T-cell (primary cell): ENCODE measurements around the gene SCARF1. TPM values are rescaled to one million over a fixed set of nuclear protein-coding genes. Genes with fewer than 3 reads are reported as not detected.

Experiments used
- ATAC-seq, 4 experiments: fragments of 200-7000 bp in 3 of 4; fragments of 150-1000 bp in 1 of 4; cut with Tn5 transposase; replicated peaks in 1 of 4; 1 replicate in 3 of 4; 2 replicates in 1 of 4; pipeline ENCODE4 v1.10.0; 2021; ENCODE audit warnings: moderate library complexity in 3 of 4, mild to moderate bottlenecking in 2 of 4, moderate number of reproducible peaks in 1 of 4
- CTCF ChIA-PET, 2 donors: fragments of 300-600 bp; sonication (Branson Sonifier 250); formaldehyde crosslinking; loops; one replicate each; lab custom pipeline; 2022; ENCODE audit warnings: antibody characterized with exemption in 2 of 2; lab: Charles Lee
- POLR2A ChIA-PET, 2 donors: fragments of 300-600 bp; sonication (Branson Sonifier 250); formaldehyde crosslinking; loops; one replicate each; lab custom pipeline; 2022; ENCODE audit warnings: antibody characterized with exemption in 2 of 2; lab: Charles Lee
- DNase-seq, 35 experiments: peaks; one replicate each; pipeline versions ENCODE4 v3.0.0 to v3.0.0-alpha.2; 2013 to 2023
- H3K27ac ChIP-seq: one replicate; pipeline ENCODE4 v1.5.1; 2013; ENCODE audit warnings: low read length
- H3K27me3 ChIP-seq, 2 experiments: replicated peaks in 1 of 2; 1 replicate in 1 of 2; 2 replicates in 1 of 2; pipeline versions ENCODE4 v1.6.1 to v1.7.0; 2013; ENCODE audit warnings: low read length in 1 of 2, mixed read lengths in 1 of 2; ENCODE audit not compliant: control insufficient read depth in 2 of 2, insufficient read depth in 2 of 2; ENCODE audit errors: extremely low read depth in 1 of 2
- H3K36me3 ChIP-seq, 2 donors: 1 replicate in 1 of 2; 2 replicates in 1 of 2; pipeline versions ENCODE4 v1.6.1 to v1.7.0; 2013; ENCODE audit warnings: low read length in 1 of 2; ENCODE audit not compliant: control insufficient read depth in 2 of 2, insufficient read depth in 1 of 2; ENCODE audit errors: extremely low read depth in 1 of 2
- H3K4me1 ChIP-seq, 2 experiments: 1 replicate in 1 of 2; 2 replicates in 1 of 2; pipeline versions ENCODE4 v1.6.1 to v1.7.0; 2013; ENCODE audit warnings: low read length in 2 of 2, mixed read lengths in 1 of 2; ENCODE audit not compliant: insufficient read depth in 2 of 2, control insufficient read depth in 1 of 2; ENCODE audit errors: extremely low read depth in 1 of 2
- H3K4me3 ChIP-seq, 2 donors: 1 replicate in 1 of 2; 2 replicates in 1 of 2; pipeline versions ENCODE4 v1.5.1 to v1.7.0; 2013; ENCODE audit warnings: mild to moderate bottlenecking in 2 of 2, low read length in 1 of 2, moderate library complexity in 1 of 2; ENCODE audit not compliant: control insufficient read depth in 1 of 2; ENCODE audit errors: extremely low read depth in 1 of 2
- H3K9me3 ChIP-seq: 2 replicates; pipeline ENCODE4 v1.7.0; 2013
- H3K27ac Mint-ChIP-seq, 2 donors: one replicate each; pipeline ENCODE4 v1.8.0; 2020 to 2021; ENCODE audit warnings: mild to moderate bottlenecking in 2 of 2, mixed read lengths in 2 of 2
- H3K27me3 Mint-ChIP-seq, 2 donors: one replicate each; pipeline ENCODE4 v1.8.0; 2021 to 2022; ENCODE audit warnings: mixed read lengths in 2 of 2
- H3K36me3 Mint-ChIP-seq: one replicate; pipeline ENCODE4 v1.8.0; 2021; ENCODE audit warnings: mixed read lengths
- H3K4me1 Mint-ChIP-seq, 3 donors: one replicate each; pipeline ENCODE4 v1.8.0; 2020 to 2022; ENCODE audit warnings: mixed read lengths in 3 of 3, mild to moderate bottlenecking in 1 of 3
- H3K4me3 Mint-ChIP-seq, 3 donors: one replicate each; pipeline ENCODE4 v1.8.0; 2020 to 2022; ENCODE audit warnings: mild to moderate bottlenecking in 3 of 3, mixed read lengths in 3 of 3, moderate library complexity in 3 of 3
- H3K9me3 Mint-ChIP-seq, 3 donors: one replicate each; pipeline ENCODE4 v1.8.0; 2020 to 2022; ENCODE audit warnings: mixed read lengths in 3 of 3
- WGBS: methylation state at CpG from one replicate; pipeline ENCODE4 v1.1.5; 2013; ENCODE audit warnings: missing lambda C conversion rate; ENCODE audit not compliant: insufficient coverage; 5-methylcytosine and 5-hydroxymethylcytosine counted together
- total RNA-seq, 35 experiments: library from RNA in 6 of 35; stranded (reverse) in 6 of 35; fragments of 120-200 nt in 1 of 35; gene quantifications; one replicate each; pipeline versions ENCODE4 v1.2.1 to v1.2.4 and lab custom pipeline; 2013 to 2026

Gene SCARF1
- total RNA-seq, 5 donors from 2014 or later (not counting 1 experiment from before 2014, with no cell fraction given) = 0.83 to 2.0 (median 1.5) TPM

DNA sequence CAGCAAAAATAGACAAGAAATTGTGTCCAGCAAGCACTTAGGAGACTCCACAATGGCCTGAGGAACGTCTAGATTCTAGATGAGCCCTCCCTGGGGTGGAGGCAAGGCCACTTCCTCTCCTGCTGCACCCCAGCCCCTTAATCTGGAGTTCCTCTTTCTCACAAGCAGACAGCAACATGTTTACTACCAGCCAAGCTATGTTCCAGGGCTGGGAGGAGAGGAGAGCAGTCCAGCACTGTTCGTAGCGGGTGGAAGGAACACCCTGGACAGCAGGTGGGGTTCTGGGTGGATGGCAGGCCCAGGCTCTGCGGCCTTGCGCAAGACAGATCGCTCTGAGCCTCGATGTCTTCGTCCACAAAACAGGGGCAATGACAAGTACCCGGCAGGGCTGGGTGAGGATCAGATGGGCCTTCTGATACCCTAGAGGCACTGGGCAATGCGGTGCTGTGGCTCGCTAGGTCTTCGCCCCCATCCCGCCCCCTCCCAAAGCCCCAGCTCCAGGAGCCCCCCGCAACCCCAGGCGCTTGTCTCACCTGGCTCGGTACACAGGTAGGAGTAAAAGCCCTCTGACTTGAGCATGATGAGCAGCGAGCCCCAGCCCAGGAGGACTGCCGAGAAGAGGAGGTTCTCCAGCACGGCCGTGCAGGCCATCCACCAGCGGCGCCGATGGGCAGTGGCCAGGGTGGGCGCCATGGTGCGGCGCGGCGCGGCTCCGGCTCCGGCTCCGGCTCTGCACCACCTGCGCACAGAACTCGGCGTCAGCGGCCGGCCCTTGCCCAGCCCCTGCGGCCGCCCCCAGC, 18.1 kb downstream of the SCARF1 start:
- Histone ChIP-seq H3K27ac (no peak overlapping the region), H3K4me1 (peaks cover 9 to 28% of the 10 kb centered on the region in 2 experiments), H3K27me3 (peaks cover 0 to 25% of the 10 kb centered on the region in 2 experiments), H3K4me3 (peak overlapping the region; percentile 75 to 80), H3K36me3 (no peaks in the 10 kb centered on the region), H3K9me3 (no peaks in the 10 kb centered on the region)
- 13% methylated on average over 34 of the region's 39 CpGs for WGBS
- Mint-ChIP-seq H3K4me1 (peaks cover 16 to 27% (median 24%) of the 10 kb centered on the region in 3 donors), H3K27ac (peak overlapping the region; percentile 28 to 79), H3K9me3 (no peaks in the 10 kb centered on the region), H3K36me3 (no peaks in the 10 kb centered on the region), H3K27me3 (peaks cover 0 to 7% of the 10 kb centered on the region in 2 donors), H3K4me3 (peak overlapping the region; percentile 76 to 92 (median 83))
- POLR2A ChIA-PET = interaction anchor here in 1 of 2 donors (0.6 kb wide), 1 partner anchor 81 kb away, joined by 6 read pairs; no protein-coding TSS in a partner anchor
- CTCF ChIA-PET = interaction anchor here in 1 of 2 donors (0.6 kb wide), 1 partner anchor 111 kb away, joined by 5 read pairs; the partner anchor contains the start of gene INPP5K
- ATAC-seq (no peak), DNase-seq (peak in 3 of 35 experiments; percentile 16 to 42 (median 23))

- ChIA-PET CTCF (interaction anchor here in 1 of 2 donors (0.7 kb wide), 1 partner anchor 244 kb away, joined by 4 read pairs; no protein-coding TSS in a partner anchor), POLR2A (no interaction called here)
- DNase-seq (no peak), ATAC-seq (no peak)
- 80% methylated on average over 1 of the region's 3 CpGs for WGBS
- no peaks in the 10 kb centered on the region for H3K9me3 Mint-ChIP-seq
- peaks cover 0 to 7% of the 10 kb centered on the region in 2 donors for H3K27me3 Mint-ChIP-seq
- H3K4me3 ChIP-seq = no peak overlapping the region
- H3K36me3 Mint-ChIP-seq = no peaks in the 10 kb centered on the region
- peaks cover 0 to 25% of the 10 kb centered on the region in 2 experiments for H3K27me3 ChIP-seq
- peak overlapping the region in 1 of 2 donors; percentile 8 for H3K27ac Mint-ChIP-seq
- peak overlapping the region in 2 of 3 donors; percentile 83 to 92 for H3K4me3 Mint-ChIP-seq
- peaks cover 9 to 28% of the 10 kb centered on the region in 2 experiments for H3K4me1 ChIP-seq
- peaks cover 16 to 24% (median 24%) of the 10 kb centered on the region in 3 donors for H3K4me1 Mint-ChIP-seq
- H3K9me3 ChIP-seq = no peaks in the 10 kb centered on the region
- no peaks in the 10 kb centered on the region for H3K36me3 ChIP-seq
- no peak overlapping the region for H3K27ac ChIP-seq
Measured at GRCh38 chr17:1626333-1626732, 19.2 kb downstream of the SCARF1 start.

DNA sequence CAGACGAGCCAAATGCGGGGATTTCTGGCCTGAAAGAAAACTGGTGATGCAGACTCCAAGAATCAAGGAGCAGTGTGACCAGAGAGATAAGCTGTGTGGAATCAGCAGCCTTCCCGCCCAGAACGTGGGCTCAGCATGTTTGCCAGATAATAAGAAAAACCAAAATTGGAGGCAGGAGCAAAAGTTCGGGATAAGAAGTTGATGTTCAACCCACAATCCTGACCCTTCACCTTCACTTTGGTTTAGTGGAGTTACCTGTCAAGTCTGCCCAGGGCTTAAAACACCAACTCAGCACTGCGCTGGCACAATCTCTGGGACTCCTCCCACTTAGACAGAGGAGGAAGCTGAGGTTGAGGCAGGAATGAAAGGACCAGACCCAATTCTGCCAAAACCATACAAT, 20.0 kb downstream of the SCARF1 start:
- Histone ChIP-seq H3K4me3 (no peak overlapping the region), H3K4me1 (peaks cover 9 to 28% of the 10 kb centered on the region in 2 experiments), H3K36me3 (no peaks in the 10 kb centered on the region), H3K27me3 (peaks cover 0 to 25% of the 10 kb centered on the region in 2 experiments), H3K27ac (no peak overlapping the region), H3K9me3 (no peaks in the 10 kb centered on the region)
- H3K4me3 Mint-ChIP-seq = no peak overlapping the region
- H3K36me3 Mint-ChIP-seq = no peaks in the 10 kb centered on the region
- ATAC-seq (no peak), DNase-seq (no peak)
- H3K27me3 Mint-ChIP-seq = peaks cover 0 to 7% of the 10 kb centered on the region in 2 donors
- POLR2A ChIA-PET = no interaction called here
- H3K4me1 Mint-ChIP-seq = peaks cover 16 to 24% (median 21%) of the 10 kb centered on the region in 3 donors
- CTCF ChIA-PET = interaction anchor here (0.6 to 0.7 kb wide), 2 partner anchors 245 to 389 kb away, joined by 4 to 5 read pairs; no protein-coding TSS in a partner anchor
- H3K27ac Mint-ChIP-seq = no peak overlapping the region
- H3K9me3 Mint-ChIP-seq = no peaks in the 10 kb centered on the region
- 89% methylated on average over 3 of the region's 6 CpGs for WGBS

GRCh38 chr17:1625053-1625452, 20.5 kb downstream of the SCARF1 start:
- no peak overlapping the region for H3K27ac Mint-ChIP-seq
- ChIA-PET POLR2A (no interaction called here), CTCF (interaction anchor here in 1 of 2 donors (0.6 kb wide), 1 partner anchor 265 kb away, joined by 3 read pairs; no protein-coding TSS in a partner anchor)
- peaks cover 13 to 20% (median 17%) of the 10 kb centered on the region in 3 donors for H3K4me1 Mint-ChIP-seq
- peaks cover 9 to 26% of the 10 kb centered on the region in 2 experiments for H3K4me1 ChIP-seq
- no peak overlapping the region for H3K4me3 Mint-ChIP-seq
- H3K27me3 Mint-ChIP-seq = peaks cover 0 to 7% of the 10 kb centered on the region in 2 donors
- WGBS = 77% methylated on average over 13 of the region's 14 CpGs
- no peak for ATAC-seq
- DNase-seq = no peak
- no peak overlapping the region for H3K4me3 ChIP-seq
- H3K36me3 ChIP-seq = no peaks in the 10 kb centered on the region
- no peaks in the 10 kb centered on the region for H3K9me3 ChIP-seq
- no peak overlapping the region for H3K27ac ChIP-seq
- peaks cover 0 to 24% of the 10 kb centered on the region in 2 experiments for H3K27me3 ChIP-seq
- no peaks in the 10 kb centered on the region for H3K36me3 Mint-ChIP-seq
- H3K9me3 Mint-ChIP-seq = no peaks in the 10 kb centered on the region

- H3K36me3 ChIP-seq = no peaks in the 10 kb centered on the region
- POLR2A ChIA-PET = no interaction called here
- Mint-ChIP-seq H3K4me1 (peaks cover 12 to 18% (median 16%) of the 10 kb centered on the region in 3 donors), H3K9me3 (no peaks in the 10 kb centered on the region), H3K27me3 (peaks cover 0 to 7% of the 10 kb centered on the region in 2 donors), H3K36me3 (no peaks in the 10 kb centered on the region), H3K27ac (no peak overlapping the region), H3K4me3 (no peak overlapping the region)
- peaks cover 9 to 22% of the 10 kb centered on the region in 2 experiments for H3K4me1 ChIP-seq
- ATAC-seq = no peak
- WGBS = 76% methylated on average over 5 of the region's 12 CpGs
- H3K27me3 ChIP-seq = peaks cover 0 to 20% of the 10 kb centered on the region in 2 experiments
- H3K4me3 ChIP-seq = no peak overlapping the region
- DNase-seq = no peak
- H3K9me3 ChIP-seq = no peaks in the 10 kb centered on the region
- CTCF ChIA-PET = interaction anchor here in 1 of 2 donors (0.6 kb wide), 1 partner anchor 265 kb away, joined by 3 read pairs; no protein-coding TSS in a partner anchor
- H3K27ac ChIP-seq = no peak overlapping the region
Measured at GRCh38 chr17:1624650-1625049, 20.9 kb downstream of the SCARF1 start.

- Mint-ChIP-seq H3K27ac (no peak overlapping the region), H3K27me3 (peaks cover 0 to 7% of the 10 kb centered on the region in 2 donors), H3K9me3 (no peaks in the 10 kb centered on the region), H3K36me3 (no peaks in the 10 kb centered on the region), H3K4me3 (no peak overlapping the region), H3K4me1 (peaks cover 12 to 13% (median 12%) of the 10 kb centered on the region in 3 donors)
- WGBS = 95% methylated on average over 13 of the region's 14 CpGs
- Histone ChIP-seq H3K36me3 (no peaks in the 10 kb centered on the region), H3K4me1 (peaks cover 7 to 16% of the 10 kb centered on the region in 2 experiments), H3K4me3 (no peak overlapping the region), H3K27ac (no peak overlapping the region), H3K9me3 (no peaks in the 10 kb centered on the region), H3K27me3 (peaks cover 0 to 15% of the 10 kb centered on the region in 2 experiments)
- DNase-seq (no peak), ATAC-seq (no peak)
- POLR2A ChIA-PET = interaction anchor here in 1 of 2 donors (0.5 kb wide), 1 partner anchor 8 kb away, joined by 4 read pairs; no protein-coding TSS in a partner anchor
- CTCF ChIA-PET = no interaction called here
Measured at GRCh38 chr17:1623057-1623630, 22.4 kb downstream of the SCARF1 start.
